B cell (primary cell): ENCODE measurements around the gene CACNA2D4. TPM values are rescaled to one million over a fixed set of nuclear protein-coding genes. Genes with fewer than 3 reads are reported as not detected.

Experiments used
- ATAC-seq: fragments of 200-7000 bp; cut with Tn5 transposase; one replicate; pipeline ENCODE4 v1.10.0; 2021; ENCODE audit warnings: low read depth, mild to moderate bottlenecking, moderate number of reproducible peaks, moderate library complexity
- CTCF ChIA-PET: fragments of 350-600 bp; sonication (Branson Sonifier 250); formaldehyde crosslinking; loops from one replicate; lab custom pipeline; 2021; ENCODE audit warnings: antibody characterized with exemption, inconsistent platforms; lab: Charles Lee
- POLR2A ChIA-PET: fragments of 350-600 bp; sonication (Branson Sonifier 250); formaldehyde crosslinking; loops from one replicate; lab custom pipeline; 2021; ENCODE audit warnings: antibody characterized with exemption; lab: Charles Lee
- DNase-seq: peaks from one replicate; pipeline ENCODE4 v3.0.0; 2013
- H2AFZ ChIP-seq: 2 replicates; pipeline ENCODE4 v1.6.1; 2012; ENCODE audit warnings: mild to moderate bottlenecking, low read depth, low read length; ENCODE audit not compliant: insufficient read depth, poor library complexity, severe bottlenecking
- H3K27ac ChIP-seq, 2 donors: 1 replicate in 1 of 2; 2 replicates in 1 of 2; pipeline ENCODE4 v1.5.1; 2012 to 2013; ENCODE audit warnings: low read length in 2 of 2, mild to moderate bottlenecking in 2 of 2, moderate library complexity in 1 of 2
- H3K27me3 ChIP-seq, 4 experiments: fragments of 200-600 bp in 1 of 4; sonication (generic) in 1 of 4; replicated peaks in 1 of 4; 1 replicate in 2 of 4; 2 replicates in 2 of 4; pipeline versions ENCODE4 v1.6.1 to v1.7.0; 2013 to 2016; ENCODE audit warnings: low read length in 3 of 4, mild to moderate bottlenecking in 2 of 4, mixed read lengths in 1 of 4, moderate library complexity in 1 of 4; ENCODE audit not compliant: insufficient read depth in 4 of 4, control insufficient read depth in 3 of 4; ENCODE audit errors: control extremely low read depth in 1 of 4
- H3K36me3 ChIP-seq, 2 experiments: replicated peaks in 1 of 2; 1 replicate in 1 of 2; 2 replicates in 1 of 2; pipeline versions ENCODE4 v1.6.1 to v1.7.1; 2013; ENCODE audit warnings: low read length in 1 of 2; ENCODE audit not compliant: insufficient read depth in 2 of 2, control insufficient read depth in 1 of 2; ENCODE audit errors: control extremely low read depth in 1 of 2, extremely low read depth in 1 of 2
- H3K4me1 ChIP-seq, 2 donors: fragments of 200-600 bp in 1 of 2; sonication (generic) in 1 of 2; 1 replicate in 1 of 2; 2 replicates in 1 of 2; pipeline versions ENCODE4 v1.5.1 to v1.6.1; 2013 to 2017; ENCODE audit warnings: low read length in 2 of 2; ENCODE audit not compliant: control insufficient read depth in 2 of 2, insufficient read depth in 2 of 2
- H3K4me2 ChIP-seq: replicated peaks from 2 replicates; pipeline ENCODE3; 2012; ENCODE audit warnings: mild to moderate bottlenecking, low read depth, low read length; ENCODE audit not compliant: poor library complexity, severe bottlenecking
- H3K4me3 ChIP-seq, 5 experiments: fragments of 200-600 bp in 1 of 5; sonication (generic) in 1 of 5; 1 replicate in 3 of 5; 2 replicates in 2 of 5; pipeline versions ENCODE4 v1.5.1 to v1.7.0; 2011 to 2016; ENCODE audit warnings: low read length in 4 of 5, mild to moderate bottlenecking in 4 of 5, low read depth in 2 of 5, control low read depth in 1 of 5, moderate library complexity in 1 of 5; ENCODE audit not compliant: insufficient read depth in 1 of 5; ENCODE audit errors: control extremely low read depth in 1 of 5, extremely low read depth in 1 of 5
- H3K79me2 ChIP-seq: fragments of 200-600 bp; sonication (generic); one replicate; pipeline ENCODE4 v1.6.0; 2016; ENCODE audit warnings: low read length; ENCODE audit not compliant: control insufficient read depth, insufficient read depth
- H3K9ac ChIP-seq: fragments of 200-600 bp; sonication (generic); 2 replicates; pipeline ENCODE4 v1.6.1; 2017; ENCODE audit warnings: mild to moderate bottlenecking, low read length, moderate library complexity
- H3K9me3 ChIP-seq, 3 donors: one replicate each; pipeline versions ENCODE4 v1.6.1 to v1.7.1; 2013; ENCODE audit warnings: low read length in 2 of 3; ENCODE audit not compliant: control insufficient read depth in 2 of 3, insufficient read depth in 1 of 3; ENCODE audit errors: control extremely low read depth in 1 of 3
- H4K20me1 ChIP-seq: 2 replicates; pipeline ENCODE4 v1.6.0; 2012; ENCODE audit warnings: mild to moderate bottlenecking, low read length; ENCODE audit not compliant: insufficient read depth, control insufficient read depth, poor library complexity, severe bottlenecking
- H3K27ac Mint-ChIP-seq: one replicate; pipeline ENCODE4 v1.8.0; 2021; ENCODE audit warnings: mixed read lengths
- H3K27me3 Mint-ChIP-seq: one replicate; pipeline ENCODE4 v1.8.0; 2021; ENCODE audit warnings: mixed read lengths
- H3K4me1 Mint-ChIP-seq: one replicate; pipeline ENCODE4 v1.8.0; 2021; ENCODE audit warnings: mixed read lengths
- H3K4me3 Mint-ChIP-seq: one replicate; pipeline ENCODE4 v1.8.0; 2021; ENCODE audit warnings: mixed read lengths
- H3K9me3 Mint-ChIP-seq: one replicate; pipeline ENCODE4 v1.8.0; 2022; ENCODE audit warnings: mixed read lengths; ENCODE audit not compliant: insufficient read depth
- EZH2 ChIP-seq: IDR thresholded peaks from 2 replicates; pipeline ENCODE4 v1.6.1; 2012; ENCODE audit warnings: borderline replicate concordance, low read depth, mild to moderate bottlenecking, moderate library complexity, low read length; ENCODE audit not compliant: insufficient read depth, poor library complexity, severe bottlenecking
- WGBS: methylation state at CpG from one replicate; pipeline ENCODE4 v1.1.5; 2013; ENCODE audit warnings: missing lambda C conversion rate; ENCODE audit not compliant: insufficient coverage; 5-methylcytosine and 5-hydroxymethylcytosine counted together
- intact Hi-C: fragments of 100-400 bp; cut with micrococcal nuclease; formaldehyde crosslinking; loops from one replicate; pipeline ENCODE4 v1.10.0; 2022
- polyA plus RNA-seq: library from polyadenylated mRNA; depleted of rRNA; stranded (reverse); fragments of >200 nt; gene quantifications from 2 replicates; pipeline ENCODE4 v1.2.3, GENCODE V29; 2012
- total RNA-seq, 2 donors: library from RNA; stranded (reverse); fragments of 120-200 nt in 1 of 2; gene quantifications; 1 replicate in 1 of 2; 2 replicates in 1 of 2; pipeline versions ENCODE4 v1.2.3 to v1.2.4, GENCODE V29; 2013 to 2022
- TF ChIP-seq, protein P1 (sequence below): fragments of 200-600 bp; IDR thresholded peaks from one replicate; pipeline ENCODE4 v1.8.0; 2022; ENCODE audit warnings: antibody characterized with exemption, mild to moderate bottlenecking

CACNA2D4 gene
- total and polyA plus RNA-seq, 2 donors (not counting 1 experiment from before 2014, with no cell fraction given), result 6.0 to 7.4 TPM

DNA sequence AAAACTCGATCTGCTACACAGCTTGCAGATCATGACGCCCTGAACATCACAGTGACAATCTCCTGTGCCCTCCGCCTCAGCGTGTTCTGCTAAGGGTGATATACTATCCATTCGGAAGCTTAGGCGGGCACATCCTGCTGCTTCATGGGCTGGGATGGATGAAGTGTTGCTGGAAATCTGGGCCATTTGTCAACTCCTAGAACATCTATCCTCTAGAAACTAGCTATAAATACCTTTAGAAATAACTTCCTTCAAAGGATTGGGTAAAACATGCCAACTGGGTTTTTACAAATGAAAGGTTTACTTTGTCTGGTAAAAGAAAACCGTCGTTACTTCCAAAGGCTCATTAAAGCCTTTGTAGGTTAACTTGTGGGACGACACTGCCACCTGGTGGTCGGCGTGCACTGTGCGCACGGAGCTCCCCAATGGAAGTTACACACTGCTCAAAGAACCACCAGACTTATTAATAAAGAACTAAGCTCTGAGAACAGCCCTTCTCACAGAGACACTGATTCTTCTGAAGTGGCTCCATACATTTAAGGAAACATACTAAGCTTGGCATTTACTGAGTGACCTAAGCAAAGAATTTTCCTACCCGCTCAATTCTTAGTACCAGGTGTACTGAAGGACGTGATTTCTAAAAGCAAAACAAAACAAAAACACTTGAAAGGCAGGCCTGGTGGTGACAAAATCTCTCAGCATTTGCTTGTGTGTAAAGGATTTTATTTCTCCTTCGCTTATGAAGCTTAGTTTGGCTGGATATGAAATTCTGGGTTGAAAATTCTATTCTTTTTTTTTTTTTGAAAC is 21.6 kb upstream of the CACNA2D4 start:
- Mint-ChIP-seq H3K27me3 (no peaks in the 10 kb centered on the region), H3K9me3 (no peaks in the 10 kb centered on the region), H3K27ac (peak overlapping the region; percentile 10), H3K4me3 (no peak overlapping the region), H3K4me1 (peaks cover 5% of the 10 kb centered on the region)
- peaks cover 4 to 5% of the 10 kb centered on the region in 2 donors for H3K4me1 ChIP-seq
- TF ChIP-seq, protein P1, sequence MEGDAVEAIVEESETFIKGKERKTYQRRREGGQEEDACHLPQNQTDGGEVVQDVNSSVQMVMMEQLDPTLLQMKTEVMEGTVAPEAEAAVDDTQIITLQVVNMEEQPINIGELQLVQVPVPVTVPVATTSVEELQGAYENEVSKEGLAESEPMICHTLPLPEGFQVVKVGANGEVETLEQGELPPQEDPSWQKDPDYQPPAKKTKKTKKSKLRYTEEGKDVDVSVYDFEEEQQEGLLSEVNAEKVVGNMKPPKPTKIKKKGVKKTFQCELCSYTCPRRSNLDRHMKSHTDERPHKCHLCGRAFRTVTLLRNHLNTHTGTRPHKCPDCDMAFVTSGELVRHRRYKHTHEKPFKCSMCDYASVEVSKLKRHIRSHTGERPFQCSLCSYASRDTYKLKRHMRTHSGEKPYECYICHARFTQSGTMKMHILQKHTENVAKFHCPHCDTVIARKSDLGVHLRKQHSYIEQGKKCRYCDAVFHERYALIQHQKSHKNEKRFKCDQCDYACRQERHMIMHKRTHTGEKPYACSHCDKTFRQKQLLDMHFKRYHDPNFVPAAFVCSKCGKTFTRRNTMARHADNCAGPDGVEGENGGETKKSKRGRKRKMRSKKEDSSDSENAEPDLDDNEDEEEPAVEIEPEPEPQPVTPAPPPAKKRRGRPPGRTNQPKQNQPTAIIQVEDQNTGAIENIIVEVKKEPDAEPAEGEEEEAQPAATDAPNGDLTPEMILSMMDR, result peak; percentile 99
- no peak for TF ChIP-seq EZH2
- H4K20me1 ChIP-seq, result no peaks in the 10 kb centered on the region
- CTCF ChIA-PET, result interaction anchor here (0.5 to 8.1 kb wide), 60 partner anchors 9 to 874 kb away, joined by 3 to 327 read pairs (median 5); partner anchors contain the start of genes ADIPOR2, CACNA2D4, DCP1B and WNT5B
- H3K9ac ChIP-seq, result no peak overlapping the region
- H3K9me3 ChIP-seq, result no peaks in the 10 kb centered on the region
- 36% methylated on average over 12 of the region's 16 CpGs for WGBS
- peak overlapping the region; percentile 47 for H3K4me2 ChIP-seq
- H3K27me3 ChIP-seq, result no peaks in the 10 kb centered on the region
- peak overlapping the region; percentile 5 for H2AFZ ChIP-seq
- intact Hi-C loops, result loop anchor here (1.0 kb wide), 4 partner anchors 140 to 306 kb away; no protein-coding TSS in a partner anchor
- H3K27ac ChIP-seq, result no peak overlapping the region
- ATAC-seq, result peak; percentile 97
- H3K4me3 ChIP-seq, result no peak overlapping the region
- H3K79me2 ChIP-seq, result no peaks in the 10 kb centered on the region
- DNase-seq, result peak; percentile 89
- peaks cover 0 to 11% of the 10 kb centered on the region in 2 experiments for H3K36me3 ChIP-seq
- POLR2A ChIA-PET, result interaction anchor here (0.9 to 1.5 kb wide), 5 partner anchors 139 to 281 kb away, joined by 3 to 17 read pairs (median 6); no protein-coding TSS in a partner anchor

DNA sequence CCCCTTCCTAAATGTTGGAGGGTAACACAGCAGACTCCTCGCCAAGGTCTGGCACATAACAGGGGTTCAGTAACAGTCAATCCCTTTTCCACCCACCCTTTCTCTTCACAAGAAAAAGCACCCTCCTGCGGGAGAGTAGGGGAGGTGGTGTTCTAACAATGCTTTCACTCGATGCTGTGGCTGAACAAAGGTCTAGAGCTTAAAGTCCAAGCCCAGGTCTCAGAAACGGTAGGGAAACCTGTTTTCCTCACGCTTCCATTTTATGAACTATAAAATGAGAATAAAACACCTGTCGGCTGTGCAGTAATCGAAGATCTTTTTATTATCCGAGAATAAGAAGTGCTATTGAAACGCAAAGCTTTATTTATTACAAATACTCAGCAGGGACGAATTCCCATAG is 20.9 kb upstream of the CACNA2D4 start:
- Mint-ChIP-seq H3K27me3 (no peaks in the 10 kb centered on the region), H3K4me1 (peaks cover 5% of the 10 kb centered on the region), H3K27ac (no peak overlapping the region), H3K4me3 (no peak overlapping the region), H3K9me3 (no peaks in the 10 kb centered on the region)
- no peak overlapping the region for H3K9ac ChIP-seq
- peaks cover 0 to 11% of the 10 kb centered on the region in 2 experiments for H3K36me3 ChIP-seq
- no peaks in the 10 kb centered on the region for H3K79me2 ChIP-seq
- H3K4me1 ChIP-seq, result peaks cover 4 to 5% of the 10 kb centered on the region in 2 donors
- TF ChIP-seq, protein P1, result no peak
- no peak for TF ChIP-seq EZH2
- H3K4me3 ChIP-seq, result no peak overlapping the region
- H3K9me3 ChIP-seq, result no peaks in the 10 kb centered on the region
- no peaks in the 10 kb centered on the region for H3K27me3 ChIP-seq
- no peak overlapping the region for H3K4me2 ChIP-seq
- POLR2A ChIA-PET, result interaction anchor here (1.0 to 1.5 kb wide), 4 partner anchors 139 to 280 kb away, joined by 4 to 17 read pairs (median 7); no protein-coding TSS in a partner anchor
- H4K20me1 ChIP-seq, result no peaks in the 10 kb centered on the region
- CTCF ChIA-PET, result interaction anchor here (0.6 to 8.1 kb wide), 47 partner anchors 9 to 875 kb away, joined by 3 to 327 read pairs (median 6); partner anchors contain the start of genes ADIPOR2, CACNA2D4 and DCP1B
- no peak overlapping the region for H3K27ac ChIP-seq
- WGBS, result 93% methylated on average over 5 of the region's 10 CpGs
- ATAC-seq (no peak), DNase-seq (no peak)
- intact Hi-C loops, result no loop called here
- no peak overlapping the region for H2AFZ ChIP-seq
